GM13976 (cell line): ENCODE measurements around the gene VGLL2.

ENCODE experiments used
- DNase-seq: peaks from one replicate; pipeline ENCODE4 v3.0.0; 2012; ENCODE audit warnings: low spot score
- in situ Hi-C: fragments of 300-500 bp; cut with MboI; formaldehyde crosslinking; loops from one replicate; pipeline ENCODE4 v1.12.0; 2022; ENCODE audit warnings: low sequenced_read_pairs, mixed read lengths, inconsistent platforms; ENCODE audit not compliant: unreplicated experiment
- TF ChIP-seq, protein P1 (sequence below): IDR thresholded peaks from 2 replicates; pipeline ENCODE4 v1.5.1; 2012; ENCODE audit warnings: borderline replicate concordance, mild to moderate bottlenecking; ENCODE audit not compliant: insufficient read depth; ENCODE audit errors: extremely low read depth, missing control alignments, control extremely low read depth

Gene VGLL2

DNA sequence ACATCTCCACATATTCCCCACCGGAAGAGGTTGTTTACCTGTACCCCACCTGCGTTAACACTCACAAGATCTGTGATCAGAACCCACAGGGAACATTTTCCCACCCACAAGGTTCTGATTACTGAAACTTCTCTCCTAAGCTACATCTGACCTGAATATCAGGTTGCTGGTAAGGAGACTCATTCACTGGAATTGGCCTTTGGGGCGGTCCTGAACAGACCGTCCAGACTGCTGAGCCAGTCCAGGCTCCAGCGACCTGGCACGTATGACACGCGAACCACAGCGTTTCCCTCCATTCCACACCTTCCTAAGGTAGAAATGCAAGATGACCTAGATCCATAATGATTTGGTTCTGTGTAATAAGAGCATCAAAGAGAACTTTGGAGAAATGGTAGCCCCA is 9.8 kb downstream of the VGLL2 start:
- in situ Hi-C loops = no loop called here
- no peak for DNase-seq
- TF ChIP-seq, protein P1, sequence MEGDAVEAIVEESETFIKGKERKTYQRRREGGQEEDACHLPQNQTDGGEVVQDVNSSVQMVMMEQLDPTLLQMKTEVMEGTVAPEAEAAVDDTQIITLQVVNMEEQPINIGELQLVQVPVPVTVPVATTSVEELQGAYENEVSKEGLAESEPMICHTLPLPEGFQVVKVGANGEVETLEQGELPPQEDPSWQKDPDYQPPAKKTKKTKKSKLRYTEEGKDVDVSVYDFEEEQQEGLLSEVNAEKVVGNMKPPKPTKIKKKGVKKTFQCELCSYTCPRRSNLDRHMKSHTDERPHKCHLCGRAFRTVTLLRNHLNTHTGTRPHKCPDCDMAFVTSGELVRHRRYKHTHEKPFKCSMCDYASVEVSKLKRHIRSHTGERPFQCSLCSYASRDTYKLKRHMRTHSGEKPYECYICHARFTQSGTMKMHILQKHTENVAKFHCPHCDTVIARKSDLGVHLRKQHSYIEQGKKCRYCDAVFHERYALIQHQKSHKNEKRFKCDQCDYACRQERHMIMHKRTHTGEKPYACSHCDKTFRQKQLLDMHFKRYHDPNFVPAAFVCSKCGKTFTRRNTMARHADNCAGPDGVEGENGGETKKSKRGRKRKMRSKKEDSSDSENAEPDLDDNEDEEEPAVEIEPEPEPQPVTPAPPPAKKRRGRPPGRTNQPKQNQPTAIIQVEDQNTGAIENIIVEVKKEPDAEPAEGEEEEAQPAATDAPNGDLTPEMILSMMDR = no peak

DNA sequence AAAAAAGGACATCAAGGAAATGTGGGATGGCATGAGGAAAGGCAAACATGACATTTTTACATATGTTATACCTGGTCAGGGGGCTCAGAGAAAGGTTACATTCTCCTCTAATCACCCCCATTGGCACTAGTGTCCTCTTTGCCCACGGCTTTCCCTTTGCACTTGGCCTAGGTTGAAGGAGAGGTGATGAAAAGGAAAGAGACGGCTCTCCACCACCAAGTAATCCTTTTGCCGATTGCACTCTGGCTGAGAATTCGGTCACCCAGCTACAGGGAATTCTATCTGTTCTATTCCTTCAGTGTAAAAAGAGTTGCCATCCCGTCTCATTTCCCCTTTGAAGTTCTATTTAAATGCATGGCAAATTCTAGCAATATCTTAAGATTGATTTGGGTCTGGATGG is 10.4 kb downstream of the VGLL2 start:
- TF ChIP-seq, protein P1 = no peak
- no peak for DNase-seq
- in situ Hi-C loops = no loop called here

DNA sequence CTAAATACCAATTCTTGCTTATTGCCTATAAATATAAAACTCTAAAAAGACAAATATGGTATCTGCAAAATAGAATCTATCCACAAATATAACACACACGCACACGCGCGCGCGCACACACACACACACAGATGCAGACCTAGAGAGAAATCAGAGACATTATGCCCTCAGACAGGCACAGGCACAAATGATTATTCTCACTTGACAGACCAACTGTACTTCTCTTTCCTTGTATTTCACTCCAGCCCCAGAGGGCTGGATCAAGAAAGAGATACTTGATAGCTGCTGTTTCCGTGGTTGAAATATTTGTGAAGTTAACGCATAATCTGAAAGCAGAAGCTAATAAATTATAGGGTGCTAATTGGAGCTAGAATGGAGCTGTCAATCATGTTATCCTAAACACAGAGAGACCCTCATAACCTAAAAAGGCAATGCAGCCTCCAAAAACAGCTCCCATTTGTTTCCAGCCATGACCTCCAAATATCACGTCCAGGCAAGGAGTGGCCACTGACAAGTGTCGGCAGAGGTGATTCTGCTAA is 11.5 kb downstream of the VGLL2 start:
- TF ChIP-seq, protein P1 = no peak
- in situ Hi-C loops = no loop called here

DNA sequence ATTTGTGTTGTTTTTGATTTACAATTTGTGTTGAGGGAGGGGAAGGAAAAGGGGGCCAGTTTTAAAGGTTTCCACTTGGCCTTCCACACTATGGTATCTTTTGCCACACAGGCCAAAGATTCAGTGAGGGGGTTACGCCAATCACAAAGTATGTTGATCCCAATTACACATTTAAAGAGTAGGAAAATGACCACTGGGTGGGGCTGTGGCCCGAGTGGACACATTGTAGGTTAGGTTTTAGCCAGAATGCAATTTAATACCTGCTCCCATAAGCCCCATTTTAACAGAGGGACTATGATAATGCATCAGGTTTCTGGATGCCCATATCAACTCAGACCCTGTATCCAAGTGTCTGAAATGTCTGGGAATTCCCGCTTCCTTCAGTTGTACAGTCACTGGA is 15.6 kb downstream of the VGLL2 start:
- no peak for DNase-seq
- TF ChIP-seq, protein P1 = no peak

More for the DNA sequence above, 11.5 kb downstream of the VGLL2 start:
- no peak for DNase-seq

DNA sequence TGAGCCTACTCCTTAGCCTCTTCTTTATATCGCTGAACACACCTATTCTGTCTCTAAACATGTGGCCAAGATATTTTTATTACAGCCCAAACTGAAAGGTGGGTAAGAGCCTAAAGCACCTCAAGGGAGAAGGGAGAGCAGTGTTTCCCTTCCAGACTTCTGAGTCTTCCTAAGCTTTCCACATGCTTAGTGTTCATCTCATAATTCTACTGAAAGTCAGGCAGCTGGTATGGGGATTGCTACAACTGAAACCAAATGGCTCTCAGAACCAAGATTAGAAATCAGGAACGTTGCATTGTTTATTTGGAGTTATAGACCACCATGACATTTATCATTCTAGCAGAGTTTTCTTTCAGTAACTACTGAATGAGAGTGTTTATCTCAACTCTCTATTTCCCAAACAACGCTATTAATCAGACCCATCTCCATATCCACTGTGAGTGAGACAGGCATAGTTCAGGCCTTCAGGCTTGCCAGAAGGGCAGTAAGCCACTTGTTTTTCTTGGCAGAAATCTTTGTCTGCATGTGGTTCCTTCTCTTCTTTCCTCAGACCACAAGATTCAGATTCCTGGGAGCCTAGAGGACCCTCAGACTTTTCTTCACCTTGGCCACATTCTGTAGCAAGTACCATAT is 22.8 kb downstream of the VGLL2 start:
- TF ChIP-seq, protein P1 = no peak
- in situ Hi-C loops = no loop called here
- DNase-seq = no peak

More for the DNA sequence above, 15.6 kb downstream of the VGLL2 start:
- in situ Hi-C loops = no loop called here

DNA sequence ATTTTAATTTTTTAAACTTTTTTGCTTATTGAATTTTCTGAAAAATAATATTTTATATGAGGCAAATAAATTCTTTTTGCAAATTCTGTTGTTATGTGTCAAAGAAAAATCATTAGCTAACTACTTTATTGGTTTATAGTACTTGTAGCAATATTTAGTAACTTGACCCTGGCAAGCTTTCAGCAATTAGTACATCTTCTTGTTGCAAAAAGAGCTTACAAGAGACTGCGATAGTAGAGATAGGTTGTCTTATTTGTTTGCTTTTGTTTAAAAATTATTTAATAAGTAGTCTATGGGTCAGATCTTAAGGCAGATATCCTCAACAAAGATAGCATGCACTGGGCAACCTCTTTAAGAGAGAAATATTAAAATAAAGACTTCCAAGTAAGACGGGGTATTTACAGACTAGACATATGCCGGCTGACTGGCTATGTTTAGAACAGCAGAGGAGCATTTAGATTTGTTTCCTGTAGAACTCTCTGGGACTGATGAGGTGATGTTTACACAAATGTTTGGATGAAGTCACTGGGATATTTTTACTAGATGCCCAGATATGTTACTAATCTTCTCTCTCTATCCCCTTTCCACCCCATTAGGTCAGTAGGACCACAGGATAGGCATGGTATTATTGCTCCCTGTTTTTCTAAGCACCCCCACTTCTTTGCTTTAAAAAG is 25.0 kb downstream of the VGLL2 start:
- DNase-seq = no peak
- TF ChIP-seq, protein P1 = no peak
- in situ Hi-C loops = no loop called here
